Heart right ventricle (tissue), 16 donors: ENCODE results near the gene SND1. TPM values are rescaled to one million over a fixed set of nuclear protein-coding genes. Genes with fewer than 3 reads are reported as not detected.
A peak's percentile ranks its signal among the peaks of the same experiment; 100 is the strongest.

ENCODE experiments used
- ATAC-seq, 8 donors: fragments of 200-7000 bp; cut with Tn5 transposase; one replicate each; pipeline ENCODE4 v1.9.1; 2020; ENCODE audit warnings: mild to moderate bottlenecking in 8 of 8, moderate library complexity in 8 of 8, moderate number of reproducible peaks in 1 of 8
- DNase-seq, 2 donors: peaks; one replicate each; pipeline ENCODE4 v3.0.0-alpha.2; 2020
- H3K27ac ChIP-seq, 10 donors: fragments of 200-600 bp; sonication (generic) in 2 of 10; one replicate each; pipeline versions ENCODE4 v1.5.0 to v1.8.0; 2020 to 2022; ENCODE audit warnings: mild to moderate bottlenecking in 3 of 10
- H3K27me3 ChIP-seq, 7 donors: fragments of 200-600 bp; one replicate each; pipeline ENCODE4 v1.8.0; 2021 to 2022; ENCODE audit warnings: mild to moderate bottlenecking in 2 of 7
- H3K36me3 ChIP-seq, 9 donors: fragments of 200-600 bp; sonication (generic) in 1 of 9; one replicate each; pipeline versions ENCODE4 v1.5.0 to v1.8.0; 2020 to 2022; ENCODE audit warnings: mild to moderate bottlenecking in 2 of 9
- H3K4me1 ChIP-seq, 9 donors: fragments of 200-600 bp; sonication (generic) in 1 of 9; one replicate each; pipeline versions ENCODE4 v1.5.0 to v1.8.0; 2020 to 2022; ENCODE audit warnings: mild to moderate bottlenecking in 4 of 9
- H3K4me3 ChIP-seq, 10 donors: fragments of 200-600 bp; sonication (generic) in 2 of 10; one replicate each; pipeline versions ENCODE4 v1.5.0 to v1.8.0; 2020 to 2022; ENCODE audit warnings: mild to moderate bottlenecking in 7 of 10, moderate library complexity in 2 of 10
- H3K9me3 ChIP-seq, 11 donors: fragments of 200-600 bp in 10 of 11; sonication (generic) in 2 of 11; one replicate each; pipeline versions ENCODE4 v1.5.0 to v1.8.0; 2013 to 2022; ENCODE audit warnings: mild to moderate bottlenecking in 2 of 11, control low read depth in 1 of 11, moderate library complexity in 1 of 11
- WGBS, 2 donors: extraction: QIAGEN DNeasy Blood & Tissue Kit; methylation state at CpG; one replicate each; pipeline ENCODE4 v1.1.7; 2013; ENCODE audit warnings: inconsistent platforms in 1 of 2; 5-methylcytosine and 5-hydroxymethylcytosine counted together
- intact Hi-C, 10 donors: fragments of 100-400 bp; cut with DNase I; formaldehyde crosslinking; loops; one replicate each; pipeline versions ENCODE4 v1.11.1 to v1.14.2; 2022
- polyA plus RNA-seq, 2 donors: library from polyadenylated mRNA; stranded (reverse); fragments of 200-250 nt; gene quantifications; one replicate each; pipeline ENCODE4 v1.2.3, GENCODE V29; 2013
- total RNA-seq, 10 donors: library from RNA; stranded (reverse); fragmentation: NEBNext Ultra II Directional in 3 of 10; extraction: Animal tissue kit (Norgen Biotek cat#: 25700) in 3 of 10; gene quantifications; one replicate each; pipeline versions ENCODE4 v1.2.1 to v1.2.4, GENCODE V29; 2021 to 2023
- TF ChIP-seq, protein P1 (sequence below), 9 donors: fragments of 200-600 bp; sonication (generic) in 2 of 9; IDR thresholded peaks; one replicate each; pipeline versions ENCODE4 v1.5.0 to v1.8.0; 2021 to 2022; ENCODE audit warnings: antibody characterized with exemption in 9 of 9, mild to moderate bottlenecking in 5 of 9, moderate library complexity in 1 of 9
- donor health status: Arrhythmogenic right ventricular cardiomyopathy.
- donor health status: ischemic (EF 13 %, LVEDD 7.1; RV severe dilation, severe dysfunction).
- donor health status: healthy with polysubstance abuse.
- donor health status: DM: no; HTN: yes; CAD: no.
- donor health status: DM: no; HTN: no; CAD: no.
- donor health status: ischemic (EF 25% LVEDD 6.9; RV normal size, moderate dysfunction).
- donor health status: ischemic (EF 25% LVEDD 5.7; RV mildly dilated, moderate dysfunction).
- donor health status: healthy.
- donor health status: DM: yes; HTN: yes; CAD: no.
- donor health status: Ischemic cardiomyopathy.
- donor health status: ischemic (EF 35%, LVEDD 5.7; RV mildly dilated, moderate dysfunction).
- donor health status: nonischemic (EF 11% LVEDD 7.7; RV severe dilation, severe dysfunction).
- donor health status: DM: yes; HTN: yes; CAD: no.
- donor health status: PGD.
- donor health status: ischemic (EF 29% LVEDD 5.4; RV normal size, mild dysfunction).
- donor health status: nonischemic (EF 23%, LVEDD 6.1; RV moderate dilation, normal function).

SND1 gene
- total and polyA plus RNA-seq, 12 donors, result 39.9 to 107 (median 80.8) TPM

- TF ChIP-seq, protein P1, sequence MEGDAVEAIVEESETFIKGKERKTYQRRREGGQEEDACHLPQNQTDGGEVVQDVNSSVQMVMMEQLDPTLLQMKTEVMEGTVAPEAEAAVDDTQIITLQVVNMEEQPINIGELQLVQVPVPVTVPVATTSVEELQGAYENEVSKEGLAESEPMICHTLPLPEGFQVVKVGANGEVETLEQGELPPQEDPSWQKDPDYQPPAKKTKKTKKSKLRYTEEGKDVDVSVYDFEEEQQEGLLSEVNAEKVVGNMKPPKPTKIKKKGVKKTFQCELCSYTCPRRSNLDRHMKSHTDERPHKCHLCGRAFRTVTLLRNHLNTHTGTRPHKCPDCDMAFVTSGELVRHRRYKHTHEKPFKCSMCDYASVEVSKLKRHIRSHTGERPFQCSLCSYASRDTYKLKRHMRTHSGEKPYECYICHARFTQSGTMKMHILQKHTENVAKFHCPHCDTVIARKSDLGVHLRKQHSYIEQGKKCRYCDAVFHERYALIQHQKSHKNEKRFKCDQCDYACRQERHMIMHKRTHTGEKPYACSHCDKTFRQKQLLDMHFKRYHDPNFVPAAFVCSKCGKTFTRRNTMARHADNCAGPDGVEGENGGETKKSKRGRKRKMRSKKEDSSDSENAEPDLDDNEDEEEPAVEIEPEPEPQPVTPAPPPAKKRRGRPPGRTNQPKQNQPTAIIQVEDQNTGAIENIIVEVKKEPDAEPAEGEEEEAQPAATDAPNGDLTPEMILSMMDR (IDR thresholded peaks at IDR 0.05), result no peak
- no peaks in the 10 kb centered on the region for H3K9me3 ChIP-seq
- H3K36me3 ChIP-seq, result peaks cover 0 to 12% (median 0%) of the 10 kb centered on the region in 9 donors
- DNase-seq, result no peak
- intact Hi-C loops, result no loop called here
- H3K4me1 ChIP-seq, result peaks cover 5 to 53% (median 20%) of the 10 kb centered on the region in 9 donors
- no peak overlapping the region for H3K27ac ChIP-seq
- WGBS, 2 donors, result 72 to 77% methylated on average over 3 of the region's 3 CpGs
- H3K27me3 ChIP-seq, result no peaks in the 10 kb centered on the region
- ATAC-seq, result peak in 1 of 8 donors; percentile 18
- H3K4me3 ChIP-seq, result no peak overlapping the region
Observed at GRCh38 chr7:128005759-128006159, 353.8 kb downstream of the SND1 start.

GRCh38 chr7:128006550-128007302, 354.7 kb downstream of the SND1 start:
- intact Hi-C loops, result no loop called here
- Histone ChIP-seq H3K27ac (no peak overlapping the region), H3K4me1 (peaks cover 5 to 55% (median 29%) of the 10 kb centered on the region in 9 donors), H3K9me3 (no peaks in the 10 kb centered on the region), H3K27me3 (no peaks in the 10 kb centered on the region), H3K36me3 (peaks cover 0 to 12% (median 0%) of the 10 kb centered on the region in 9 donors), H3K4me3 (no peak overlapping the region)
- WGBS, 2 donors, result 96 to 97% methylated on average over 8 of the region's 8 CpGs
- ATAC-seq (no peak), DNase-seq (no peak)
- TF ChIP-seq, protein P1 (IDR thresholded peaks at IDR 0.05), result no peak

GRCh38 chr7:128007303-128007680, 355.3 kb downstream of the SND1 start:
- H3K27me3 ChIP-seq, result no peaks in the 10 kb centered on the region
- H3K27ac ChIP-seq, result no peak overlapping the region
- H3K4me3 ChIP-seq, result no peak overlapping the region
- intact Hi-C loops, result no loop called here
- peaks cover 0 to 16% (median 0%) of the 10 kb centered on the region in 9 donors for H3K36me3 ChIP-seq
- TF ChIP-seq, protein P1 (IDR thresholded peaks at IDR 0.05), result no peak
- H3K4me1 ChIP-seq, result peaks cover 5 to 58% (median 29%) of the 10 kb centered on the region in 9 donors
- no peaks in the 10 kb centered on the region for H3K9me3 ChIP-seq
- ATAC-seq, result no peak
- no peak for DNase-seq
- 75 to 89% methylated on average over 3 of the region's 3 CpGs for WGBS, 2 donors

DNA sequence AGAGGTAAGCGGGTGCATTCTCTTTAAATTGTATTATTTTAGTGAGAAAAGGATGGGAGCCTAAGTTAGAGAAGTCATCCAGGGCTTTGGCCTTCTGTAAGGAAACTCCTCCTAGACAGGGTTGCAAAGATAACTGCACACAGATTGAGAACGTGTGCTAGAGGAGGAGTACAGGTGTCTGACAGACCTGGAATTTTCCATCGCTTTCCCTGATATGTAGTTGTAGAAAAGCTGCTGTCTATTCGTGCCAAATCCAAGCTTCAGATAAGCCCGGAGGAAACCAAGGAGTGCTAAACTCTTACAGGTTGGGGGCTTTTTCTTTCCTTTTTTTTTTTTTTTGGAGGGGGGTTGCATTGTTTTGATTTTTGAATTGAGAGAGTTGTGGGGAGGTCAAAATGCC, 356.1 kb downstream of the SND1 start:
- Histone ChIP-seq H3K36me3 (peaks cover 0 to 24% (median 0%) of the 10 kb centered on the region in 9 donors), H3K4me1 (peaks cover 5 to 58% (median 29%) of the 10 kb centered on the region in 9 donors), H3K27ac (no peak overlapping the region), H3K9me3 (no peaks in the 10 kb centered on the region), H3K4me3 (no peak overlapping the region), H3K27me3 (no peaks in the 10 kb centered on the region)
- ATAC-seq, result no peak
- no peak for DNase-seq
- intact Hi-C loops, result no loop called here
- WGBS, 2 donors, result 59 to 75% methylated on average over 5 of the region's 5 CpGs
- TF ChIP-seq, protein P1 (IDR thresholded peaks at IDR 0.05), result no peak
